Mesodermal cell (in vitro differentiated cells): ENCODE results near the gene PPP3CA.

ENCODE experiments used
- H3K27ac ChIP-seq: 2 replicates; pipeline ENCODE4 v1.7.0; 2013; ENCODE audit warnings: mild to moderate bottlenecking, low read depth, low read length, moderate library complexity; ENCODE audit not compliant: severe bottlenecking
- H3K36me3 ChIP-seq: 2 replicates; pipeline ENCODE4 v1.7.1; 2013; ENCODE audit warnings: mild to moderate bottlenecking, low read length, moderate library complexity; ENCODE audit not compliant: control insufficient read depth, insufficient read depth
- H3K4me1 ChIP-seq: one replicate; pipeline ENCODE4 v1.7.1; 2013; ENCODE audit warnings: mild to moderate bottlenecking, low read length; ENCODE audit not compliant: insufficient read depth, control insufficient read depth, poor library complexity, severe bottlenecking
- H3K4me3 ChIP-seq: 2 replicates; pipeline ENCODE4 v1.7.0; 2013; ENCODE audit warnings: low read length, control low read depth, mild to moderate bottlenecking; ENCODE audit not compliant: insufficient read depth, poor library complexity, severe bottlenecking; ENCODE audit errors: extremely low read depth
- H3K9me3 ChIP-seq: 2 replicates; pipeline ENCODE4 v1.7.1; 2013; ENCODE audit warnings: mild to moderate bottlenecking, low read length, moderate library complexity; ENCODE audit not compliant: control insufficient read depth
- WGBS, 2 experiments: methylation state at CpG; one replicate each; pipeline ENCODE4 v1.1.5; 2013; ENCODE audit warnings: missing lambda C conversion rate in 2 of 2; ENCODE audit not compliant: insufficient coverage in 2 of 2; 5-methylcytosine and 5-hydroxymethylcytosine counted together

Gene PPP3CA

DNA sequence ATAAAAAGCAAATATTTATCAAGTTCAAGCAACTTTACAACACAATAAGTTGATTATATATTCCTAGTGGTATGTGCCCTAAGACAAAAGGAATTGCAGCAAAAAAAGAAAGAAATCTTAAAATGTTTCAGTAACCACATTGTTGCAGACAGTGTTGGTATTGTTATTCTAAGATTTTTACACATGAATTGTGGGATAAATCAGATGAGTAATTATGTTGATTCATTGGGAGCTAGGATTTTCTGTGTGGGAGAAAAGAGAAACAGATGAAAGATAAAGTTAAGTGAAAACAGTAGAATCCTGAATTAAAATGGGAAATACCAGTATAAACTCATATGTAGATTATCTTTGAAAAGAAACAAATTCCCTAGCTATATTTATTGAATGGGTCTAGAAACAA is 362.4 kb downstream of the PPP3CA start:
- Histone ChIP-seq H3K9me3 (no peaks in the 10 kb centered on the region), H3K36me3 (no peaks in the 10 kb centered on the region), H3K4me1 (no peaks in the 10 kb centered on the region), H3K27ac (no peak overlapping the region), H3K4me3 (no peak overlapping the region)

DNA sequence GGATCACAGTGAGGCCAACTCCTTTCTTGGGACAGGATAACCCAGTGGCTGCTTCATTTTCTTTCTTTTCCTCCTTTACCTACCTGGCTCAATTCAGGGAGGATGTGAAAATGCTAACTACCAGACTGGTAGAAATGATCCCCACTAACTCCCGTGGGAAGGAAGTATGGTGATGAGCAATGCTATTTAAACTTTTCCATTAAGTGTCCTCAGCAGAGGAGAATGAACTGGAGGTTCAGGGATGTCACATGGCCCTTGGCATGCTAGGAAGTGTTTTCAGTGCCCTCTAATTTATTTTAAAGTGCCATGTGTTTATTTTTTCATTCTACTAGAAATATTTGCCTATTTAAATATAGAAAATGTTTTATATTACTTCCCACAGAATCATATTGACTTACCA is 363.9 kb downstream of the PPP3CA start:
- H3K4me1 ChIP-seq: no peaks in the 10 kb centered on the region
- H3K36me3 ChIP-seq: no peaks in the 10 kb centered on the region
- H3K27ac ChIP-seq: no peak overlapping the region
- no peak overlapping the region for H3K4me3 ChIP-seq
- H3K9me3 ChIP-seq: no peaks in the 10 kb centered on the region
- no CpG with 5 or more reads among the region's 1 CpG for WGBS, 2 experiments

DNA sequence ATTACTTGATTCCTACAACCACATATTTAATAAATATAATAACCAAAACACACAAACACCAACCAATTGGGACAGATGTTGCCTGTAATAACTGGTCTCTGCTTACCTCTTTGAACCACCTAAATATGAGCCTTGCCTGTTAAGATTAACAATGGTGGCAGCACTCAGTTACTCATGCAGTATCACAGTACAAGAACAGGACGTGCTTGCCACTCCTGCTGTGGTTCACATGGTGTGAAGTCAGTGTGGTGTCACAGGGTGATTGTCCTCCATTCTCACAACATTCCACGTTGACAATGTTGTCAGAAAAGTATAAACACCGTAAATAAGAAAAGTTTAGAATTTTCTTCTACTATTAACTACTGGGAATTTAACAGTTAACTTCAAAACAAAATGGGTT is 365.0 kb downstream of the PPP3CA start:
- no peaks in the 10 kb centered on the region for H3K36me3 ChIP-seq
- WGBS, 2 experiments: 80% methylated on average over 1 of the region's 3 CpGs; no CpG with 5 or more reads in 1 of the 2 experiments
- no peak overlapping the region for H3K27ac ChIP-seq
- no peaks in the 10 kb centered on the region for H3K4me1 ChIP-seq
- H3K4me3 ChIP-seq: no peak overlapping the region
- no peaks in the 10 kb centered on the region for H3K9me3 ChIP-seq

DNA sequence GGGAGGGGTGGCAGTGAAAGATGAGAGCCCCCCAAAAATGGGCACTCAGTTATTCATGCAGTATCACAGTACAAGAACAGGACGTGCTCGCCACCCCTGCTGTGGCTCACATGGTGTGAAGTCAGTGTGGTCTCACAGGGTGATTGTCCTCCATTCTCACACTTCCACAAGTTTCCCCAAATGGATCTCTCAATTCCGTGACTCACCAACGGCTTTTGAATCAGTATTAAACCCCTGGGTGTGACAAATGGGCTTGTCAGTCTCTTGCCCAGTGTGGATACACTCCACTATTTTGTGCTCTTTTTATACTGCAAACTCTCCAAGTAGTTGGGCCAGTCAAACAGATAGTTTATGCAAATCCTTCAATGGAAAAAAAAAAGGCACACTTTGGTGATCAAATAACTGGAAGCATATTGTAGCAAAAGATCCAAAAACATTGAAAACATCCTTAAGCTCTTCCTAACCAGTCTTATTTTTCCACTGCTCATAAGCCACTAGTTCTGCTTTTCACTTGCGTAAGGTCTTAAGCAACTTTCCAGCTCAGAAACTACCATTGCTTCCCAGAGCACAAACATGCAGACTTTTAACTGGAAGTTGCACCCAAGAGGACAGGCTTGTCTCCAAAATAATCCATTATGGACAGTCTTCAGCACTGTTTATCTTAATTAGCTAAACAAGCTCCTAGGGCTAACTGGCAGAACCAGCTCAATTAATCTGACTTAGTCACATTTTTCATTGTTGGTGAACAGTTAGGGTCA is 365.7 kb downstream of the PPP3CA start:
- no peaks in the 10 kb centered on the region for H3K36me3 ChIP-seq
- H3K9me3 ChIP-seq: no peaks in the 10 kb centered on the region
- no peaks in the 10 kb centered on the region for H3K4me1 ChIP-seq
- no peak overlapping the region for H3K27ac ChIP-seq
- 46 to 100% methylated on average over 1 to 3 of the region's 5 CpGs for WGBS, 2 experiments
- H3K4me3 ChIP-seq: no peak overlapping the region

DNA sequence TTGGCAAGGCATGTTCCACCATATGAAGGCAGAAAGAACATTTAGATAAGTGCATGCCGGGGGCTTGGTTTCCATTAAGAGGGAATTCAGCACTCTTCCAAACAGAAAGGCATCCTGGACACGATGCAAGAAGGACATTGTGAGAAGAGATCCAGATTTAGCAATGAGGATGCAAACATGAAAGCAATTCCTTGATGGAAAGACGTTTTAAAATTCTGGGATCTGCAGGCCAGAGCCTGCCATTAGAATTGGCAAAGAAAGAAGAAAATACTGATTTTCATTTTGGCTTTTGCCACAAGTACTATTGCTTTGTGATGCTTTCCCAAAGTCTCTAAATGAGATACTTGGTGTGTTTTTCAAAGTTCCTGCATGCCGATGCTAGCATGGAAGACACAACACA is 367.6 kb downstream of the PPP3CA start:
- WGBS, 2 experiments: 94 to 96% methylated on average over 3 to 4 of the region's 4 CpGs
- no peak overlapping the region for H3K4me3 ChIP-seq
- H3K27ac ChIP-seq: no peak overlapping the region

DNA sequence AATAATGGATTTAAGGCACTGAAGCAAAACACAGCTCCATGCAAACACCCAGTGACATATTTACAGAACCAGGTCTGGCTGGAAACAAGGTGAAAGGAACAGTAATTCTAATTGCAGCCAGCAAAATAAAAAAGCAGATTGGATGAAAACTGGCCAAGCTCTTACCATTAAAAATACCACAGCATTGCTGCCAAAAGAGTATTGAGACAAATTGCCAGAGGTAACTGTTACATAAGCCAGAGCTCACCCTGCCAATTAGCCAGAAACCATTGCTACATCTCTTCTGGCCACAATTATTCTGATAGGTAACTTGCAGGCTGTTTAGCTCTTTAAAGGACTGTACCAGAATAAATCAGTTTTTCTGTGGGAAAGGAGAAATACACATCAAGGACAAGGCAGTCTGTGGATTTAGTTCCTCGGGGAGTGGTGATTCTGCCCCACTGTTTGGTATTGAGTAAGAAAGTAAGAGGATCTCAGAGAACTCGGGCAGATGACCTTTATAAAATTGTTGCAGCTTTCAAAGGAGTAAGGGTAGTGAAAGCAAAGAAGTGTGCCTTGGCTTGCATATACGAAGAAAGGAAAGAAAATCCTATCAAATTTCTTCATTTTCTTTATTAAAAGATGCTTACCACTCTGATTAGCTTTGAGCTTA is 369.5 kb downstream of the PPP3CA start:
- H3K4me3 ChIP-seq: no peak overlapping the region
- H3K4me1 ChIP-seq: no peaks in the 10 kb centered on the region
- WGBS, 2 experiments: 100% methylated on average over 2 of the region's 3 CpGs
- H3K36me3 ChIP-seq: no peaks in the 10 kb centered on the region
- no peak overlapping the region for H3K27ac ChIP-seq
- H3K9me3 ChIP-seq: no peaks in the 10 kb centered on the region

More for the DNA sequence above, 367.6 kb downstream of the PPP3CA start:
- H3K36me3 ChIP-seq: no peaks in the 10 kb centered on the region
- H3K9me3 ChIP-seq: no peaks in the 10 kb centered on the region
- no peaks in the 10 kb centered on the region for H3K4me1 ChIP-seq

DNA sequence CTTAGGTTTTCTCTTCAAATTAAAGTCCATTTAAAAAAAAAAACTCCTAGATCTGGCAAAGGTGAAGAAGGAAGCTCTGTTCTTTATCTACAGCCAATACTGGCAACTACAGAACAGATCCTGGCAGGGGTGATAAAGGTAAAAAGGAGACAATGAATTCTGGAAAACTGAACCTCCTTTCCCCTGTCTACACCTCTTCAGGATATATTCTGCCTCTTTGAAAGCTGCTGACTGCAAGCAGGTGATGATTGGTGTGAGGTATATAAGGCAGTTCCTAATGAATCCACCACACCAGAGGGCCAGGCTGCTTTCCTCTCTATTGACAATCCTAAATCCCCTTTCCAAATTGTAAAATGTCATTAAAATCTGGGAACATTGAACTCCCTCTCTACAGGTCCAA is 370.1 kb downstream of the PPP3CA start:
- Histone ChIP-seq H3K4me1 (no peaks in the 10 kb centered on the region), H3K27ac (no peak overlapping the region), H3K36me3 (no peaks in the 10 kb centered on the region), H3K4me3 (no peak overlapping the region), H3K9me3 (no peaks in the 10 kb centered on the region)
